DND-41 (cell line): ENCODE results near the gene ASIC3.

ENCODE experiments used
- ATAC-seq: fragments of 200-7000 bp; cut with Tn5 transposase; 3 replicates; pipeline ENCODE4 v1.9.1; 2021; ENCODE audit warnings: low read depth; ENCODE audit not compliant: insufficient read depth
- DNase-seq: peaks from one replicate; pipeline ENCODE4 v3.0.0-alpha.2; 2020
- H2AFZ ChIP-seq: 2 replicates; pipeline ENCODE4 v1.6.0; 2012; ENCODE audit warnings: low read depth, low read length
- H3K27ac ChIP-seq: 2 replicates; pipeline ENCODE4 v1.5.1; 2012; ENCODE audit warnings: low read length, inconsistent platforms
- H3K27me3 ChIP-seq: fragments of 200-600 bp; sonication (generic); 2 replicates; pipeline ENCODE4 v1.6.0; 2012; ENCODE audit warnings: low read length, mild to moderate bottlenecking, inconsistent platforms; ENCODE audit not compliant: insufficient read depth, poor library complexity
- H3K36me3 ChIP-seq: 2 replicates; pipeline ENCODE4 v1.5.1; 2012; ENCODE audit warnings: low read length, inconsistent platforms; ENCODE audit not compliant: insufficient read depth
- H3K4me1 ChIP-seq: 2 replicates; pipeline ENCODE4 v1.5.1; 2012; ENCODE audit warnings: mild to moderate bottlenecking, low read length; ENCODE audit not compliant: insufficient read depth
- H3K4me2 ChIP-seq: 2 replicates; pipeline ENCODE4 v1.6.0; 2012; ENCODE audit warnings: mild to moderate bottlenecking, moderate library complexity, low read length, inconsistent platforms; ENCODE audit not compliant: insufficient read depth
- H3K4me3 ChIP-seq, 2 experiments: fragments of 200-600 bp in 1 of 2; shearing (Covaris generic) in 1 of 2; 2 replicates each; pipeline ENCODE4 v1.5.1; 2012 to 2016; ENCODE audit warnings: inconsistent platforms in 2 of 2, low read length in 2 of 2, mild to moderate bottlenecking in 2 of 2, low read depth in 1 of 2, moderate library complexity in 1 of 2
- H3K79me2 ChIP-seq: 2 replicates; pipeline ENCODE4 v1.6.0; 2012; ENCODE audit warnings: low read length, inconsistent platforms; ENCODE audit not compliant: insufficient read depth
- H3K9ac ChIP-seq: 2 replicates; pipeline ENCODE4 v1.6.0; 2012; ENCODE audit warnings: low read depth, mild to moderate bottlenecking, inconsistent platforms, low read length, moderate library complexity
- H3K9me3 ChIP-seq: 2 replicates; pipeline ENCODE4 v1.5.1; 2012; ENCODE audit warnings: low read length, moderate library complexity, mild to moderate bottlenecking, inconsistent platforms; ENCODE audit not compliant: insufficient read depth, severe bottlenecking
- H4K20me1 ChIP-seq: 2 replicates; pipeline ENCODE4 v1.6.0; 2012; ENCODE audit warnings: low read length; ENCODE audit not compliant: insufficient read depth
- EZH2 ChIP-seq: IDR thresholded peaks from 3 replicates; pipeline ENCODE4 v1.6.1; 2012; ENCODE audit warnings: borderline replicate concordance, low read depth, mild to moderate bottlenecking, moderate library complexity, low read length, inconsistent platforms; ENCODE audit not compliant: severe bottlenecking
- TF ChIP-seq, protein P1 (sequence below): IDR thresholded peaks from 2 replicates; pipeline ENCODE4 v1.5.1; 2012; ENCODE audit warnings: borderline replicate concordance, low read length, moderate library complexity, mild to moderate bottlenecking; ENCODE audit not compliant: poor library complexity, severe bottlenecking; ENCODE audit errors: extremely low read depth

The ASIC3 gene

DNA sequence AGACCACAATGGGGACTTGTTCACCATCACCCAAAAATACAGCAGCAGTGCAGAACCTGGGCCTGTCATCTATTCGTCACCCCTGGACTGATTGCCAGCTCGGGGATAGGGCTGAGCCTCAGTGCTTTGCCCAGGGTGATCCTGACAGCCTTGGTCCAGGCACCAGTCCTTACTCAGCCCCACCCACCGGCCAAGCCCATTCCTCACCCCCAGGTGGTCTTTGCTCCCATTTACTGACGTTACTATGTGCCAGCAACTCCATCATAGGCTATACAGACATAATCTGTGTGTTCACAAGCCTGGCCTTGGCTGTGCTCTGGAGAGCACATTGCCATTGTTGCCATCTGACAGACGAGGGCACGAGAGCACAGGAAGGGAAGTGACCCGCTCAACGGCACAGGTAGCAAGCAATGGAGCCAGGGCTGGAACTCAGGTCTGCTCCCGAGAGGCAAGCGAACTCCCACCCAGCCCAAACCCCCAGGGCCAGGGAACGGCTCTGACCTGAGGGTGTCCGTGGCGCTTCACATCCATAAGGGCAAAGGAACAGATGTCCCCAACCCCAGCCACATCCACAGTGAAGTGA, 30.9 kb upstream of the ASIC3 start:
- H3K9ac ChIP-seq: peak overlapping the region; percentile 53
- no peaks in the 10 kb centered on the region for H3K9me3 ChIP-seq
- H3K4me2 ChIP-seq: peak overlapping the region; percentile 86
- H3K36me3 ChIP-seq: no peaks in the 10 kb centered on the region
- peaks cover 17% of the 10 kb centered on the region for H3K4me1 ChIP-seq
- H3K27ac ChIP-seq: peak overlapping the region; percentile 53; the same call in 1 of the 2 replicates
- no peak for DNase-seq
- peak overlapping the region in 1 of 2 experiments; percentile 57; a peak in 2 of 4 replicates for H3K4me3 ChIP-seq
- no peaks in the 10 kb centered on the region for H3K79me2 ChIP-seq
- H2AFZ ChIP-seq: peak overlapping the region; percentile 77
- no peaks in the 10 kb centered on the region for H4K20me1 ChIP-seq
- TF ChIP-seq, protein P1, sequence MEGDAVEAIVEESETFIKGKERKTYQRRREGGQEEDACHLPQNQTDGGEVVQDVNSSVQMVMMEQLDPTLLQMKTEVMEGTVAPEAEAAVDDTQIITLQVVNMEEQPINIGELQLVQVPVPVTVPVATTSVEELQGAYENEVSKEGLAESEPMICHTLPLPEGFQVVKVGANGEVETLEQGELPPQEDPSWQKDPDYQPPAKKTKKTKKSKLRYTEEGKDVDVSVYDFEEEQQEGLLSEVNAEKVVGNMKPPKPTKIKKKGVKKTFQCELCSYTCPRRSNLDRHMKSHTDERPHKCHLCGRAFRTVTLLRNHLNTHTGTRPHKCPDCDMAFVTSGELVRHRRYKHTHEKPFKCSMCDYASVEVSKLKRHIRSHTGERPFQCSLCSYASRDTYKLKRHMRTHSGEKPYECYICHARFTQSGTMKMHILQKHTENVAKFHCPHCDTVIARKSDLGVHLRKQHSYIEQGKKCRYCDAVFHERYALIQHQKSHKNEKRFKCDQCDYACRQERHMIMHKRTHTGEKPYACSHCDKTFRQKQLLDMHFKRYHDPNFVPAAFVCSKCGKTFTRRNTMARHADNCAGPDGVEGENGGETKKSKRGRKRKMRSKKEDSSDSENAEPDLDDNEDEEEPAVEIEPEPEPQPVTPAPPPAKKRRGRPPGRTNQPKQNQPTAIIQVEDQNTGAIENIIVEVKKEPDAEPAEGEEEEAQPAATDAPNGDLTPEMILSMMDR: no peak
- no peak for TF ChIP-seq EZH2
- peaks cover 3% of the 10 kb centered on the region for H3K27me3 ChIP-seq
- ATAC-seq: no peak; the same call in 2 of the 3 replicates

DNA sequence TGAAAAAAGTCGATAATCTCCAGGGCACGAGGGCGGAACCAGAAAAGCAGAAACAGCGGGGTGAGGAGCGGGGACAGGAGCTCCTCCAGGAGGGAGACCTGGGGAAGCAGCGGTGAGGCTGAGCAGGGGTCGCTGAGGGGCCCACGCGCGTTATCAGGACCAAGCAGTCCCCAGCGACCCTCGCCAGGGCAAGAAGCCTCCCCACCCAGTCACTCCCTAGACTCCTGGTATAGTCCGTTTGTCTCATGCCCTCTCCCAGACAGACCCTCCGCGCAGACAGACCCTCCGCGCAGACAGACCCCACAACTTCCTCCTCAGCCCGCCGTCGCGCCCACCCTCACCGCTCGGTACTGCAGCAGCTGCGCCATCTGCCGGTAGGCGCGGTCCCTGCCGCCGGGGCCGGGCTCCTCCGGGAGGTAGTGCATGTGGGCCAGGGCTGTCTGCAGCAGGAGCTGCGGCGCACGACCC, 30.3 kb upstream of the ASIC3 start:
- ATAC-seq (peak; percentile 99), DNase-seq (peak; percentile 90)
- peak overlapping the region; percentile 53 for H3K9ac ChIP-seq
- peaks cover 17% of the 10 kb centered on the region for H3K4me1 ChIP-seq
- no peaks in the 10 kb centered on the region for H3K36me3 ChIP-seq
- H3K4me3 ChIP-seq: peak overlapping the region in 1 of 2 experiments; percentile 57; a peak in 3 of 4 replicates
- H3K4me2 ChIP-seq: peak overlapping the region; percentile 86
- H3K27me3 ChIP-seq: peaks cover 3% of the 10 kb centered on the region
- peak overlapping the region; percentile 53; the same call in 1 of the 2 replicates for H3K27ac ChIP-seq
- peak overlapping the region; percentile 77 for H2AFZ ChIP-seq
- H3K9me3 ChIP-seq: no peaks in the 10 kb centered on the region
- no peaks in the 10 kb centered on the region for H3K79me2 ChIP-seq
- no peaks in the 10 kb centered on the region for H4K20me1 ChIP-seq
- no peak for TF ChIP-seq EZH2
- TF ChIP-seq, protein P1: peak; percentile 99

DNA sequence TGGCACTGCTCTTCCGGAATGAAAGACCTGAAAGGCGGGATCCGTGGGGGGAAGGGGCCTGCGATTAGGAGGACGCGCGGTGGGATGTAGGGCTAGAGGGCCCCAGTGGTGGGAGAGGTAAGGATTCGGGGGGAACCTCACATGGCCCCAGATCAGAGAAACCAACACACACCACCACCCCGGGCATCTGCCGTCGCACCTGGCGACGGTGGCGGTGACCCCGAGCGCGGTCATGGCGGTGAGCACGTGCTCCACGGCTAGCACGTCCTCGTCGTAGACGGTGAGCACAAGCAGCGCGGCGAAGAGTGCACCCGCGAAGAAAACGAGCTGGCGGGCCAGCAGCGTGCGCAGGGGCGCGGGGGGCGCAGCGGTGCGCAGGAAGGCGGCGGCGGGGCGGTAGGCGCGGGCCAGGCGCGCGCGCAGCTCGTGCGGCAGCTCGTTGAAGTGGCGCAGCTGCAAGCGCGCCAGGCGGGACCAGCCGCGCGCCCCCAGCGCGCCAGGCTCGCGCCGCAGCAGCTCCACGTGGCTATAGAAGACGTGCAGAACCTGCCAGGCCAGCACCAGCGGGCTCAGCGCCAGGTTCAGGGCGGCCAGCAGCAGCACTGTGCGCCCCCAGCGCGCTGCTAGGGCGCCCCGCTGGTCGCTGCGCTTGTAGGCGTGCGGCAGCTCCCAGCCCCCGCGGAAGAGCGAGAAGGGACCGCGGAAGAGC, 29.8 kb upstream of the ASIC3 start:
- Histone ChIP-seq H3K79me2 (no peaks in the 10 kb centered on the region), H3K36me3 (no peaks in the 10 kb centered on the region), H3K4me3 (peak overlapping the region in 1 of 2 experiments; percentile 57; a peak in 2 of 4 replicates), H3K4me2 (peak overlapping the region; percentile 86), H3K27ac (0 out of 2 replicates have a peak overlapping the region, but pooled peaks have one; percentile 37), H3K27me3 (peaks cover 3% of the 10 kb centered on the region), H3K4me1 (peaks cover 17% of the 10 kb centered on the region), H3K9ac (peak overlapping the region; percentile 53), H4K20me1 (no peaks in the 10 kb centered on the region), H2AFZ (peak overlapping the region; percentile 77), H3K9me3 (no peaks in the 10 kb centered on the region)
- TF ChIP-seq, protein P1: no peak
- TF ChIP-seq EZH2: no peak
- ATAC-seq: no peak
- no peak for DNase-seq
